ENCODE measurements around the gene LRRK1.

- TF ChIP-seq, protein P1, sequence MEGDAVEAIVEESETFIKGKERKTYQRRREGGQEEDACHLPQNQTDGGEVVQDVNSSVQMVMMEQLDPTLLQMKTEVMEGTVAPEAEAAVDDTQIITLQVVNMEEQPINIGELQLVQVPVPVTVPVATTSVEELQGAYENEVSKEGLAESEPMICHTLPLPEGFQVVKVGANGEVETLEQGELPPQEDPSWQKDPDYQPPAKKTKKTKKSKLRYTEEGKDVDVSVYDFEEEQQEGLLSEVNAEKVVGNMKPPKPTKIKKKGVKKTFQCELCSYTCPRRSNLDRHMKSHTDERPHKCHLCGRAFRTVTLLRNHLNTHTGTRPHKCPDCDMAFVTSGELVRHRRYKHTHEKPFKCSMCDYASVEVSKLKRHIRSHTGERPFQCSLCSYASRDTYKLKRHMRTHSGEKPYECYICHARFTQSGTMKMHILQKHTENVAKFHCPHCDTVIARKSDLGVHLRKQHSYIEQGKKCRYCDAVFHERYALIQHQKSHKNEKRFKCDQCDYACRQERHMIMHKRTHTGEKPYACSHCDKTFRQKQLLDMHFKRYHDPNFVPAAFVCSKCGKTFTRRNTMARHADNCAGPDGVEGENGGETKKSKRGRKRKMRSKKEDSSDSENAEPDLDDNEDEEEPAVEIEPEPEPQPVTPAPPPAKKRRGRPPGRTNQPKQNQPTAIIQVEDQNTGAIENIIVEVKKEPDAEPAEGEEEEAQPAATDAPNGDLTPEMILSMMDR (IDR thresholded peaks at IDR 0.05; ENCODE audit: low read depth, low read length, poor library complexity, severe bottlenecking) = no peak
- no peak for TF ChIP-seq EZH2phosphoT487 (IDR thresholded peaks at IDR 0.05; ENCODE audit: borderline replicate concordance, low read length)
Observed at GRCh38 chr15:101104141-101104540, 185.0 kb downstream of the LRRK1 start.

Measured in DOHH2 (cell line).